ENCODE results near the gene OXSR1. TPM values are rescaled to one million over a fixed set of nuclear protein-coding genes. Genes with fewer than 3 reads are reported as not detected.

Gene OXSR1
- total RNA-seq, 1 experiment from 2014 or later = 35.1 TPM

DNA sequence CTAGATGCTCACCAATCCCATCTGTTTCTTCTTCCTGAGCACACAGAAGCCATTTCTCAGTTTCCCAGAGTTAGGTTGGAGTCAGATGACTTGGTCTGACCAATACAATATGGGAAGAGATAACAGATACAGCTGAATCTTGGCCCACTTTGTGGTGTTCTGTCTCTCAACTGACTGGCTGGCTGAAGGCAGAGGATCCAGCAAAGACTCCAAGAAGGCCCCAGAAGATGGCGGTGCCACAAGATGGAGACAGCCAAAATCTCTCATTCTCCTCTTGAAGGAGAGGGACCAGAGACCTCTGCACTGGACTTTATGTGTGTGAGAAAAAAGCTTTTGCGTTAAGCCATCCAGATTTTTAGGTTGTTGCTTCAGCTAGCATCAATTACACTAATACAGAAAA lies 8.2 kb upstream of the OXSR1 start:
- Histone ChIP-seq H3K79me2 (ENCODE audit: insufficient read depth, low read length) (no peaks in the 10 kb centered on the region), H3K9me2 (ENCODE audit: insufficient read depth) (no peaks in the 10 kb centered on the region), H3K9me3 (ENCODE audit: control insufficient read depth in 1 of 2, insufficient read depth in 1 of 2, low read depth in 1 of 2, low read length in 2 of 2) (no peaks in the 10 kb centered on the region), H3K27me3 (ENCODE audit: insufficient read depth, low read length) (no peaks in the 10 kb centered on the region), H3K4me1 (ENCODE audit: control insufficient read depth in 1 of 2, insufficient read depth in 2 of 2, low read length in 2 of 2) (peaks cover 6 to 14% of the 10 kb centered on the region in 2 experiments; a peak in 2 of 4 replicates), H3K36me3 (ENCODE audit: control insufficient read depth in 1 of 2, insufficient read depth in 2 of 2, low read length in 2 of 2) (no peaks in the 10 kb centered on the region), H3K4me2 (ENCODE audit: low read length) (no peak overlapping the region), H3K9ac (ENCODE audit: low read length) (no peak overlapping the region), H2AFZ (ENCODE audit: low read depth, low read length, poor library complexity, severe bottlenecking) (no peak overlapping the region), H3K4me3 (replicated peaks in 1 of 2; ENCODE audit: low read depth in 1 of 2, low read length in 2 of 2) (no peak overlapping the region), H4K20me1 (ENCODE audit: insufficient read depth) (no peaks in the 10 kb centered on the region), H3K27ac (ENCODE audit: low read depth, low read length) (no peak overlapping the region)
- ChIA-PET CTCF (no interaction called here), POLR2A (interaction anchor here (1.8 kb wide), 1 partner anchor 20 kb away, joined by 5 read pairs; the partner anchor contains the start of gene ACAA1), RAD21 (ENCODE audit: low non-redundant PET in 1 of 2, low total read pairs in 2 of 2, uncharacterized antibody in 2 of 2, unreplicated experiment in 2 of 2) (no interaction called here)
- DNase-seq (ENCODE audit: low read depth, low spot score) (no peak), ATAC-seq (no peak)
- intact Hi-C loops (cut with micrococcal nuclease) = no loop called here
- TF ChIP-seq JUND (IDR thresholded peaks at IDR 0.05) (no peak), POLR2AphosphoS5 (IDR thresholded peaks at IDR 0.05; ENCODE audit: low read depth, low read length) (no peak), SRF (IDR thresholded peaks at IDR 0.05; ENCODE audit: low read depth) (no peak), CEBPB (IDR thresholded peaks at IDR 0.05; ENCODE audit: low read depth) (no peak), YY1 (IDR thresholded peaks at IDR 0.05; ENCODE audit: extremely low read depth, insufficient replicate concordance, low read depth, low read length) (no peak), CBX3 (IDR thresholded peaks at IDR 0.05; ENCODE audit: low read depth) (no peak), SIN3A (IDR thresholded peaks at IDR 0.05; ENCODE audit: low read depth) (no peak), ZNF274 (IDR thresholded peaks at IDR 0.05; ENCODE audit: low read depth, low read length) (no peak), EGR1 (IDR thresholded peaks at IDR 0.05; ENCODE audit: low read depth) (no peak)
- TF ChIP-seq, protein P1, sequence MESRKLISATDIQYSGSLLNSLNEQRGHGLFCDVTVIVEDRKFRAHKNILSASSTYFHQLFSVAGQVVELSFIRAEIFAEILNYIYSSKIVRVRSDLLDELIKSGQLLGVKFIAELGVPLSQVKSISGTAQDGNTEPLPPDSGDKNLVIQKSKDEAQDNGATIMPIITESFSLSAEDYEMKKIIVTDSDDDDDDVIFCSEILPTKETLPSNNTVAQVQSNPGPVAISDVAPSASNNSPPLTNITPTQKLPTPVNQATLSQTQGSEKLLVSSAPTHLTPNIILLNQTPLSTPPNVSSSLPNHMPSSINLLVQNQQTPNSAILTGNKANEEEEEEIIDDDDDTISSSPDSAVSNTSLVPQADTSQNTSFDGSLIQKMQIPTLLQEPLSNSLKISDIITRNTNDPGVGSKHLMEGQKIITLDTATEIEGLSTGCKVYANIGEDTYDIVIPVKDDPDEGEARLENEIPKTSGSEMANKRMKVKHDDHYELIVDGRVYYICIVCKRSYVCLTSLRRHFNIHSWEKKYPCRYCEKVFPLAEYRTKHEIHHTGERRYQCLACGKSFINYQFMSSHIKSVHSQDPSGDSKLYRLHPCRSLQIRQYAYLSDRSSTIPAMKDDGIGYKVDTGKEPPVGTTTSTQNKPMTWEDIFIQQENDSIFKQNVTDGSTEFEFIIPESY (IDR thresholded peaks at IDR 0.05; ENCODE audit: extremely low read depth, insufficient replicate concordance, low read length) = no peak
- TF ChIP-seq, protein P2, sequence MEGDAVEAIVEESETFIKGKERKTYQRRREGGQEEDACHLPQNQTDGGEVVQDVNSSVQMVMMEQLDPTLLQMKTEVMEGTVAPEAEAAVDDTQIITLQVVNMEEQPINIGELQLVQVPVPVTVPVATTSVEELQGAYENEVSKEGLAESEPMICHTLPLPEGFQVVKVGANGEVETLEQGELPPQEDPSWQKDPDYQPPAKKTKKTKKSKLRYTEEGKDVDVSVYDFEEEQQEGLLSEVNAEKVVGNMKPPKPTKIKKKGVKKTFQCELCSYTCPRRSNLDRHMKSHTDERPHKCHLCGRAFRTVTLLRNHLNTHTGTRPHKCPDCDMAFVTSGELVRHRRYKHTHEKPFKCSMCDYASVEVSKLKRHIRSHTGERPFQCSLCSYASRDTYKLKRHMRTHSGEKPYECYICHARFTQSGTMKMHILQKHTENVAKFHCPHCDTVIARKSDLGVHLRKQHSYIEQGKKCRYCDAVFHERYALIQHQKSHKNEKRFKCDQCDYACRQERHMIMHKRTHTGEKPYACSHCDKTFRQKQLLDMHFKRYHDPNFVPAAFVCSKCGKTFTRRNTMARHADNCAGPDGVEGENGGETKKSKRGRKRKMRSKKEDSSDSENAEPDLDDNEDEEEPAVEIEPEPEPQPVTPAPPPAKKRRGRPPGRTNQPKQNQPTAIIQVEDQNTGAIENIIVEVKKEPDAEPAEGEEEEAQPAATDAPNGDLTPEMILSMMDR (IDR thresholded peaks at IDR 0.05 in 2 of 3, conservative IDR thresholded peaks at IDR 0.05 in 1 of 3; ENCODE audit: borderline replicate concordance in 1 of 3, insufficient read depth in 1 of 3, low read depth in 2 of 3, low read length in 2 of 3) = no peak
- TF ChIP-seq, protein P3, sequence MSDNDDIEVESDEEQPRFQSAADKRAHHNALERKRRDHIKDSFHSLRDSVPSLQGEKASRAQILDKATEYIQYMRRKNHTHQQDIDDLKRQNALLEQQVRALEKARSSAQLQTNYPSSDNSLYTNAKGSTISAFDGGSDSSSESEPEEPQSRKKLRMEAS (IDR thresholded peaks at IDR 0.05) = no peak
- no TSS peak for BruUV-seq (replicated peaks)

All from HCT116 (cell line).